Ectodermal cell (in vitro differentiated cells): ENCODE measurements around the gene FHIT.

ENCODE experiments used
- H3K27ac ChIP-seq: 2 replicates; pipeline ENCODE4 v1.7.0; 2013; ENCODE audit warnings: mild to moderate bottlenecking, low read depth, low read length; ENCODE audit not compliant: insufficient read depth, poor library complexity, severe bottlenecking
- H3K27me3 ChIP-seq: 2 replicates; pipeline ENCODE4 v1.7.0; 2013; ENCODE audit warnings: mild to moderate bottlenecking, low read length; ENCODE audit not compliant: insufficient read depth, control insufficient read depth, poor library complexity, severe bottlenecking
- H3K36me3 ChIP-seq: one replicate; pipeline ENCODE4 v1.7.0; 2013; ENCODE audit warnings: low read length; ENCODE audit not compliant: control insufficient read depth, insufficient read depth
- H3K4me1 ChIP-seq: one replicate; pipeline ENCODE4 v1.7.0; 2013; ENCODE audit warnings: low read length; ENCODE audit not compliant: control insufficient read depth, insufficient read depth
- H3K4me3 ChIP-seq: 2 replicates; pipeline ENCODE4 v1.7.0; 2013; ENCODE audit warnings: low read depth, low read length, control low read depth; ENCODE audit not compliant: insufficient read depth
- H3K9me3 ChIP-seq: 2 replicates; pipeline ENCODE4 v1.7.0; 2013; ENCODE audit warnings: mild to moderate bottlenecking, low read length, moderate library complexity; ENCODE audit not compliant: control insufficient read depth
- WGBS, 2 experiments: methylation state at CpG; one replicate each; pipeline ENCODE4 v1.1.7; 2013; ENCODE audit warnings: missing lambda C conversion rate in 2 of 2; 5-methylcytosine and 5-hydroxymethylcytosine counted together

Gene FHIT

GRCh38 chr3:60445446-60445845 is 805.8 kb downstream of the FHIT start:
- no peaks in the 10 kb centered on the region for H3K27me3 ChIP-seq
- H3K9me3 ChIP-seq, result no peaks in the 10 kb centered on the region
- no peaks in the 10 kb centered on the region for H3K4me1 ChIP-seq
- no peak overlapping the region for H3K4me3 ChIP-seq
- H3K36me3 ChIP-seq, result no peaks in the 10 kb centered on the region
- WGBS, 2 experiments, result 85 to 91% methylated on average over 3 of the region's 3 CpGs
- no peak overlapping the region for H3K27ac ChIP-seq

DNA sequence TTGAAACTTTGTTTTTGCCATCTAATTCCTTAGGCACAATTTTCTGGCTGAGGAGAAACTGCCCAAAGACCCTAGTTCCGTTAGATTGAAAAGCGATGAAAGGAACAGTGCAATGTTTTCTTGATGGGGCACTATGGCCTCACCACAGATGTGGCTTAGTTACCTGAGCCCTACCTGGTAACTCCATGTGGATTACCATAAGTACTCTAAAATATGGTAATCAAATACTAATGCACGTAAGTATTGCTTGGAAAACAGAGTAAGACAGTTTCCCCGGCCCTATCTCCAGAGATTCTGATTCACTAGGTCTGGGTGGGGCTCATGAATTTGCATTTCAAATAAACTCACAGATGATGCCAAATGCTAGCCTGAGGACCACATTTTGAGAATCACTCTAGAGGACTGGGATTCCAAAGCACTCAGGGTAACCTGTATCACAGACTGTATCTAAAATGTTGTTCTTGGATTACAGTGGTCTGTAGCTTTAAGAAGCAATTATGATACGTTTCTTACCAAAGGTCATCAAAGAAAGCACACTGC is 806.3 kb downstream of the FHIT start:
- WGBS, 2 experiments, result 78 to 79% methylated on average over 5 of the region's 5 CpGs
- Histone ChIP-seq H3K4me3 (no peak overlapping the region), H3K27ac (no peak overlapping the region), H3K9me3 (no peaks in the 10 kb centered on the region), H3K27me3 (no peaks in the 10 kb centered on the region), H3K36me3 (no peaks in the 10 kb centered on the region), H3K4me1 (no peaks in the 10 kb centered on the region)

DNA sequence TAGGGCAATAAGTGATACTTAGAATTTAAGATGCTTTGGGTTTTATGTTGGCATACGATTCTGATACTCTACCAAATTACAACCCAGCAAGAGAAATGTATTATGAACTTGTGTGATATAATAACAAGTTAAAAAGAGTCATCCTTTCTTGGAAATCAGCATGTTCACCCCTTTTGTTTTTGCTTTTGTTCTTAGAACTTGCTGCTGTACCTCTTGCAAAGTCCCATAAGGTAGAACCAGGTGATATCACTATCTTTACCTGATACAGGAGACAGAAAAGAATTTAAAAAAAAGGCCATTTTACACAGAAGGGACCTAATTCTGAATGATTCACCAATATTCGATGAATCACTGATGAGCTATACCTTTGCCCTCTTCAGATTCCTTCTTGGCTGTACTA is 810.4 kb downstream of the FHIT start:
- Histone ChIP-seq H3K27me3 (no peaks in the 10 kb centered on the region), H3K4me3 (no peak overlapping the region), H3K9me3 (no peaks in the 10 kb centered on the region), H3K4me1 (no peaks in the 10 kb centered on the region), H3K36me3 (no peaks in the 10 kb centered on the region), H3K27ac (no peak overlapping the region)
- WGBS, 2 experiments, result 94 to 100% methylated on average over 1 of the region's 2 CpGs

DNA sequence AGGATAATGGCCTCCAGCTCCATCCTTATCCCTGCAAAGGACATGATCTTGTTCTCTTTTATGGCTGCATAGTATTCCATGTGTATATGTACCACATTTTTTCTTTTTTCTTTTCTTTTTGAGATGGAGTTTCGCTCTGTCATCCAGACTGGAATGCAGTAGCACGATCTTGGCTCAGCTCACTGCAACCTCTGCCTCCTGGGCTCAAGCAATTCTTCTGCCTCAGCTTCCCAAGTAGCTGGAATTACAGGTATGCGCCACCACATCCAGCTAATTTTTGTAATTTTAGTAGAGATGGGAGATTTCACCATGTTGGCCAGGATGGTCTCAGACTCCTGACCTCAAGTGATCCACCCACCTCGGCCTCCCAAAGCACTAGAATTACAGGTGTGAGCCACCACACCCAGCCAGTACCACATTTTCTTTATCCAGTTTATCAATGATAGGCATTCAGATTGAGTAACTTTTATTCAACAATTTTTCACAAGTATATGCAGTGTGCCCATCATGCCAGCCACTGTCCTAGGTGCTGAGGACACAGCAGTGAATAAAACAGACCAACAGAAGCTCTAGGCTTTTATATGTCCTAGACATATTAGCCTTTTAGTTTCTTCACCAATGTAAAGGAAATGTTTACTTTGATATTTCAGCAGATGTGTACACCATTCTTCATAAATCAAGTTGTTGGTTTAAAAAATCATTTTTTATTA is 815.2 kb downstream of the FHIT start:
- H3K4me1 ChIP-seq, result no peaks in the 10 kb centered on the region
- H3K9me3 ChIP-seq, result no peaks in the 10 kb centered on the region
- no peaks in the 10 kb centered on the region for H3K36me3 ChIP-seq
- WGBS, 2 experiments, result 91 to 92% methylated on average over 4 of the region's 4 CpGs
- H3K27ac ChIP-seq, result no peak overlapping the region
- H3K27me3 ChIP-seq, result no peaks in the 10 kb centered on the region
- no peak overlapping the region for H3K4me3 ChIP-seq

- H3K27ac ChIP-seq, result no peak overlapping the region
- no peak overlapping the region for H3K4me3 ChIP-seq
- no peaks in the 10 kb centered on the region for H3K36me3 ChIP-seq
- no peaks in the 10 kb centered on the region for H3K4me1 ChIP-seq
- no peaks in the 10 kb centered on the region for H3K9me3 ChIP-seq
- H3K27me3 ChIP-seq, result no peaks in the 10 kb centered on the region
These were observed 816.3 kb downstream of the FHIT start for GRCh38 chr3:60434950-60435349.

- Histone ChIP-seq H3K4me3 (no peak overlapping the region), H3K4me1 (no peaks in the 10 kb centered on the region), H3K27ac (no peak overlapping the region), H3K9me3 (no peaks in the 10 kb centered on the region), H3K27me3 (no peaks in the 10 kb centered on the region), H3K36me3 (no peaks in the 10 kb centered on the region)
- 64 to 71% methylated on average over 1 of the region's 1 CpG for WGBS, 2 experiments
These were observed 816.9 kb downstream of the FHIT start for GRCh38 chr3:60434323-60434722.

- no peaks in the 10 kb centered on the region for H3K36me3 ChIP-seq
- WGBS, 2 experiments, result 40 to 45% methylated on average over 5 of the region's 5 CpGs
- H3K4me3 ChIP-seq, result no peak overlapping the region
- H3K27me3 ChIP-seq, result no peaks in the 10 kb centered on the region
- no peaks in the 10 kb centered on the region for H3K4me1 ChIP-seq
- H3K9me3 ChIP-seq, result no peaks in the 10 kb centered on the region
- H3K27ac ChIP-seq, result no peak overlapping the region
These were observed 819.7 kb downstream of the FHIT start for GRCh38 chr3:60431599-60431958.

GRCh38 chr3:60430205-60430604 is 821.0 kb downstream of the FHIT start:
- WGBS, 2 experiments, result 91 to 100% methylated on average over 1 of the region's 1 CpG
- no peaks in the 10 kb centered on the region for H3K4me1 ChIP-seq
- no peaks in the 10 kb centered on the region for H3K27me3 ChIP-seq
- no peaks in the 10 kb centered on the region for H3K36me3 ChIP-seq
- no peaks in the 10 kb centered on the region for H3K9me3 ChIP-seq
- H3K4me3 ChIP-seq, result no peak overlapping the region
- no peak overlapping the region for H3K27ac ChIP-seq

DNA sequence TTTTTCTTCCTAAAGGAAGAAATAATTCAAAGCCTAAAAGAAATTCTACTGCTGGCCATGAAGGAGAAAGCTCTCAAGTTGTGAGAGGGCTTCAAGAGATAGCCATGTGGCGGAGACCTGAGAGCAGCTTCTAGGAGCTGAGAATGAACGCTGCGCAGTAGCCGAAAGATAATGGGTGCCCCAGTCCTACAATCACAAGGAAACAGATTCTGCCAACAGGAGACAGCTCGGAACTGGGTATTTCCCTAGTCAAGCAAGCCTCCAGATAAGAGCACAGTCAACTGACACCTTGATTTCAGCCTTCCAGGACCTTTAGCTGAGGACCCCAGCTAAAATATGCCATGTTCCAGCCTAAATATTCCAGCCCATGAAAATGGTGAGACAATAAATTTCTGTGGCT is 824.1 kb downstream of the FHIT start:
- Histone ChIP-seq H3K27me3 (no peaks in the 10 kb centered on the region), H3K4me3 (no peak overlapping the region), H3K27ac (no peak overlapping the region), H3K36me3 (no peaks in the 10 kb centered on the region), H3K9me3 (no peaks in the 10 kb centered on the region), H3K4me1 (no peaks in the 10 kb centered on the region)
- WGBS, 2 experiments, result 89 to 95% methylated on average over 5 of the region's 5 CpGs

DNA sequence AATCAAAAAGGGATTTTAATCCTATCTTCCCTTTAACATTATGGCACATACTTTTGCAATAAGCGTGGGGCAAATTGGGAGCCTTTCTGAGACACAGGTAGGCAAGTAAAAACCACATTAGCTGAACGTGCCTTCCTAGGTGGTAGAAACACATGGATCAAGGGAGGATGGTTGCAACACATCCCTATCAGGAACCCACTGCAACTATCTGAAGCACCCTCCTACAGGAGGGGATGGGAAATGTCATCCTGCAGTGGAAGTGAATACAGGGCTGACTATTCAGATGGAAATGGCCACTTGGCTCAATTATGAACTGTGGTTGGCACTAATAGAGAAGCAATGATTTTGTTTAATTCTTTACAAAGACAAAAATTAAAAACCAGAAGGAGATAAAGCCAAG is 826.3 kb downstream of the FHIT start:
- no peaks in the 10 kb centered on the region for H3K9me3 ChIP-seq
- no peaks in the 10 kb centered on the region for H3K36me3 ChIP-seq
- H3K4me1 ChIP-seq, result no peaks in the 10 kb centered on the region
- H3K27ac ChIP-seq, result no peak overlapping the region
- 91 to 96% methylated on average over 2 of the region's 2 CpGs for WGBS, 2 experiments
- no peak overlapping the region for H3K4me3 ChIP-seq
- H3K27me3 ChIP-seq, result no peaks in the 10 kb centered on the region

DNA sequence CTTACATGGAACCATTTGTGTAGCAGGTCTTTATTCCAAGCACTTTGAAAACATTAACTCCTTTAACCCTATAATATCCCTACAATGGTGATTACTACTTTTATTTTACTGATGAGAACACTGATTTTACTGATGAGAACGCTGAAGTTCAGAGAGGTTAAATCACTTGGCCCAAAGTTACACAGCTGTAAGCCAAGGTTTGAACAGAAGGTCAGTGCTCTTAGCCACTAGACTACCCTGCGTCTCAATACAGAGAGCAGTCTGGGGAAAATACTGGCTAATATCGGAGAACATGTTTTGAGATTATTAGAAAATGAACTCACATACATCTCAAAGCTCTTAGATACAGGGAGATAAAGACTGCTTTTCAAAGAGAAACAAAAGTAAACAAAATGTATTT is 827.2 kb downstream of the FHIT start:
- no peaks in the 10 kb centered on the region for H3K36me3 ChIP-seq
- WGBS, 2 experiments, result 94 to 97% methylated on average over 2 to 3 of the region's 3 CpGs
- no peaks in the 10 kb centered on the region for H3K27me3 ChIP-seq
- H3K27ac ChIP-seq, result no peak overlapping the region
- no peaks in the 10 kb centered on the region for H3K9me3 ChIP-seq
- H3K4me1 ChIP-seq, result no peaks in the 10 kb centered on the region
- H3K4me3 ChIP-seq, result no peak overlapping the region
